Fibroblast of the aortic adventitia (primary cell): Measurements from ENCODE around the gene KCNH6. TPM values are rescaled to one million over a fixed set of nuclear protein-coding genes. Genes with fewer than 3 reads are reported as not detected.

Source experiments
- DNase-seq: peaks from one replicate; pipeline ENCODE4 v3.0.0-alpha.2; 2010; ENCODE audit warnings: low read depth
- H3K4me3 ChIP-seq: 2 replicates; pipeline ENCODE4 v1.5.1; 2011; ENCODE audit warnings: low read depth, mild to moderate bottlenecking, control low read depth, low read length, moderate library complexity
- CTCF ChIP-seq: IDR thresholded peaks from 2 replicates; pipeline ENCODE4 v1.5.1; 2011; ENCODE audit warnings: mild to moderate bottlenecking, low read length, control low read depth, inconsistent platforms; ENCODE audit not compliant: insufficient read depth
- total RNA-seq: library from RNA; depleted of rRNA; stranded (reverse); fragments of >200 nt; gene quantifications from 2 replicates; pipeline ENCODE4 v1.2.3, GENCODE V29; 2012; ENCODE audit warnings: low replicate concordance

The KCNH6 gene
- total RNA-seq, 1 donor = not detected

DNA sequence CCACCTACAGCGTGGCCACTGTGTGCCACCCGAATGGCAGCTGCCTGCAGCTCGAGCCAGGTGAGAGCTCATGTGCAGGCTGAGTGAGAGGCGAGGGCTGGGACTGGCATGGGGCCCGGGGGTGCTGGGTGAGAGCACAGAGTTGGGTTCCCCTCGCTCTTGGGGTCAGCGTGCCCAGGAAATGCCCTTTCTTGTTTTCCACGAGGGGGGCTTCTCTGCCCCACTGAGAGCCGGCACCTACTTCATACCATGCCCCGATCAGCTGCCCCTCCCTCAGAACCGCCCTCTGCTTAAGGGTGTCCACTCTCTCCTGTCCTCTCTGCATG lies 36.2 kb upstream of the KCNH6 start:
- DNase-seq = no peak
- no peak for TF ChIP-seq CTCF
- no peak overlapping the region for H3K4me3 ChIP-seq

DNA sequence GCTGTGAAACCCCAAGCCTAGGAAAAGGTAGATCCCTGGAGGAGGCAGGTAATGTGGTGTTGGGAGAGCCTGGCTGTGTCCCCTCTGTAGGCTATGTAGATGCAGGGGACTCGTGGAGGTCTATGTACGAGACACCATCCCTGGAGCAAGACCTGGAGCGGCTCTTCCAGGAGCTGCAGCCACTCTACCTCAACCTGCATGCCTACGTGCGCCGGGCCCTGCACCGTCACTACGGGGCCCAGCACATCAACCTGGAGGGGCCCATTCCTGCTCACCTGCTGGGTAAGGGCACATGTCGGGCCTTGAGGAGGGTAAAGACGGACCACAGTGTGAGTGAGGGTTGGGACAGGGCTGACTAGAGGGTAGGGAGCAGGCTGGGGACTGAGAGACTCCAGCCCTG lies 34.3 kb upstream of the KCNH6 start:
- no peak for DNase-seq
- TF ChIP-seq CTCF = no peak
- H3K4me3 ChIP-seq = no peak overlapping the region

DNA sequence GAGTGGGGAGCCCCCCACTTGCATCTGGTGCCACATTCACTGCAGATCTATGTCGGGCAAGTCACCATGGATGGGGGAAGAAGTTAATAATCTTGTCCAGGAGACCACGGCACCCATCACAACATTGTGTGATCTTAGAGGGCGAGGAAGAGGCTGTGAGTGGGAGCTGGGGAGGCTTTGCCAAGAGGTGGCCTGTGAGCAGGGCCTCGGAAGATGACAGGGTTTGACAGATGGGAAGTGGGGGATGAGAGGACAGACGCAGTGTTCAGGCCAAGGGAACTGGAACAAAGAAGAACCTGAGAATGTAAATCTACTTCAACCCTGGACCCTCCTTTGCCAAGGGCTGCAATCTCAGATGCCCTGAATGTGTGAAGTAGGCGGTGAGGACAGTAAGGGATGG lies 33.9 kb upstream of the KCNH6 start:
- DNase-seq = no peak
- no peak for TF ChIP-seq CTCF
- no peak overlapping the region for H3K4me3 ChIP-seq

DNA sequence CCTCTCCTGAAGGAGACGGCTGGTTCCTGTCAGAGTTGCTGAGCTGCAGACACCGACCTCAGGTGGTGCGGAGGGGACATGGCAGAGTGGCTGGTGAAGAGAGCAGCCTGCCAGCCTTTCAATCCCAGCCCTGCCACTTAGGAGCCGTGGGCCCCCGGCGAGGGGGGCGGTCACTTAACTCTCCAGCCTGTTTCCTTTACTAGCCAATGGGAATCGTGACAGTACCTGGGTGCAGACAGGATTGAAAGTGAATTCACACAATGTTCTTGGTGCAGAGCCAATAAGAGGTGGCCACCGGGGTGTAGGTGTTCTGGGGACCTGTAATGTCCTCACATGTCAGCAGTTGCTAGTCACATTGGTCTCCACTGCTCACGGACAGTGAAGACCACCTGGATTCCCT lies 32.8 kb upstream of the KCNH6 start:
- DNase-seq = no peak
- no peak for TF ChIP-seq CTCF
- H3K4me3 ChIP-seq = no peak overlapping the region

GRCh38 chr17:63490858-63491400 lies 32.2 kb upstream of the KCNH6 start:
- TF ChIP-seq CTCF = no peak
- no peak overlapping the region for H3K4me3 ChIP-seq
- no peak for DNase-seq

DNA sequence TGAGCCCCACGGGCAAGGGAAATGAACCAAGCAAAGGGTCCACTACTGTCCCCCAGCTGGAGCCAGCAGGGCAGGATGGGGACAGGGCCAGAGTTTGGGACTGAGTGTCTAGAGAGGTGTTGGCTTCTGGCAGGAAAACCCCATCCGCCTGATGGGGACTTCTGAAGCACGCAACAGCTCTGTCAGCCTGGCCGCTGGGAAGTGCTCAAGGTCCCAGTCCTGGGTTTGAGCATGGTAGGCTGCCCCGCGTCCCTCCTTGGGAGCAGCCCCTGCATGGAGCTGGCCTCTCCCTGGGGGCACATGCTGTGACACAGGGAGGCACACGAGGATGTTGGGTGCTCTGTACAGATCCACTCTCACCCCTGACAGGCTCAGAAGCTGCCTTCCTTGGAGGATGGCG lies 31.7 kb upstream of the KCNH6 start:
- DNase-seq = no peak
- no peak overlapping the region for H3K4me3 ChIP-seq
- no peak for TF ChIP-seq CTCF

- H3K4me3 ChIP-seq = no peak overlapping the region
- no peak for TF ChIP-seq CTCF
- DNase-seq = no peak
Measured at GRCh38 chr17:63491977-63492618, 31.1 kb upstream of the KCNH6 start.
